NCI-H2107 (cell line): Measurements from ENCODE around the gene ALS2.

ENCODE experiments used
- DNase-seq: peaks from one replicate; lab custom pipeline; 2025; lab: John Stamatoyannopoulos, UW

The ALS2 gene

DNA sequence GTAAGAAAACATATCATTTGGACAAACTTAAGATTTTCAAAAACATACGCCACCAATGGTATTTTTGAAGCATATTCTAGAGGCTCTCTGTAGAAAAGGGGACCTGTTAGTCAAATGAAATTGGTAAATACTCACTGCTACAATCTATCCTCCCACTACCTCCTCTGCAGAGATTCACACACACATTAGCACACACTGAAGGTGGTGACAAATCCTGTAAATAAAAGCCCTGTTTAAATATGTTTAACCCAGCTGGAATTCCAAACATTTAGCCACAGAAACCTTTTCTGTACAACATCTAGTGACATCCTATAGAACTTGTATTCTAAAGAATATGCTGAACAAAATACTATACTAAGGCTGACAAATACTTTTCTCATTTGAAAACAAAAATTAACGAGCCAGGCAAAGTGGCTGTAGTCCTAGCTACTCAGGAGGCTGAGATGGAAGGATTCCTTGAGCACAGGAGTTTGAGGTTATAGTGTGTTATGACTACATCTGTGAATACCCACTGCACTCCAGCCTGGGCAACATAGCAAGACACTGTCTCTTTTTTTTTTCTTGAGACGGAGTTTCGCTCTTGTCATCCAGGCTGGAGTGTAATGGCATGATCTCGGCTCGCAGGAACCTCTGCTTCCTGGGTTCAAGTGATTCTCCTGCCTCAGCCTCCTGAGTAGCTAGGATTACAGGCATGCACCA, 25.9 kb downstream of the ALS2 start:
- no peak for DNase-seq

DNA sequence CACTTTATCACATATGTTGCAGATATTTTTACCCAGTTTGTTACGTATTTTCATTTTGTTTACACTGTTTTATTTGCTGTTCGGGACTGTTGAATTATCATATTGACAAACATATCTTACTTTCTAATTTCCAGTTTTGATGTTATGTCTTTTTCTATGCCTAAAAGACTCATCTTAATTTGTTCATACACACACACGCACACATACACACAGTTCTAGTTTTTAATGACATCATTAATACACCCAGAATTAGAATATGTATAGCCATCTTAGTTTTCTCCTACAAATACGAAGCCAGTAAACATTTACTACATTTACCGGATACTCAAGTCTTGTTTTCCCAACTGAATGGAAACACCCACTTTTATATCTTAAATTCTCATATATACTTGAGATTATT, 29.2 kb downstream of the ALS2 start:
- no peak for DNase-seq

DNA sequence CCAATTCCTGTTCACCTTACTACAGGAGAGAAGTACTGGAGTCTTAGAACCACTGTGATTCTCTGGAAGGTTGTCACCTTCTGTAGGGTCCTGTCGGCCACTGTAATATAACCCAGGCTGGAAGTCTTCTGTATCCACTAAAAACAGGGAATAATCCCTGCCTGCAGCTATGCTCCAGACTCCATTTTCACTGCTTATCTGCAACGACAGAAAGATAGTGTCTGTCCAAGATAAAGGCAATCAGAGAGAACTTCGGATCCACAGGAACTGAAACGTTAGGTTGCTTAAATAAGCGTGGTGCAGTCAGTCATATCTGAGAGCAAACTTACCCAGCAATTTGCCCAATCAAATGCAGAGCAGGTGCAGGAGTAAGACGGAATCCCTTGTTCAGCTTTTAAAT, 34.2 kb downstream of the ALS2 start:
- DNase-seq, result no peak

DNA sequence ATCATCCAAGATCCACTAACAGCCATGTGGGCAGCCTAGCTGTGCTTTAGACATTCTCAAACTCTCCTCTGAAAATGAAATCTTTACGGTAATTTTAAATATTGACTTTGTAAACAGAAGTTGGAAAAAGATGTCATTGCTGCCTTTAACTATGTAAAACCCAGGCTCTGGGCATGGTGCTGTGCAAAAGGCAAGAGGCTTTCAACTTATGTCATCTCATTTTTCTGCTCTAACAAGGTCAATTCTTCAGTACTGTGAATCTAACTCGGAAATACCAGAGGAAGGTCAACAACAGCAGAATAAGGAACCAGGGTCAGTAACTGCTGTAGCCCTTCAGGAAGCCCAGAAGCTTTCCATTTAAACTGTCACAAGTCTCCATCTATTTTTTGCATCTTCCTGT, 45.2 kb downstream of the ALS2 start:
- no peak for DNase-seq

DNA sequence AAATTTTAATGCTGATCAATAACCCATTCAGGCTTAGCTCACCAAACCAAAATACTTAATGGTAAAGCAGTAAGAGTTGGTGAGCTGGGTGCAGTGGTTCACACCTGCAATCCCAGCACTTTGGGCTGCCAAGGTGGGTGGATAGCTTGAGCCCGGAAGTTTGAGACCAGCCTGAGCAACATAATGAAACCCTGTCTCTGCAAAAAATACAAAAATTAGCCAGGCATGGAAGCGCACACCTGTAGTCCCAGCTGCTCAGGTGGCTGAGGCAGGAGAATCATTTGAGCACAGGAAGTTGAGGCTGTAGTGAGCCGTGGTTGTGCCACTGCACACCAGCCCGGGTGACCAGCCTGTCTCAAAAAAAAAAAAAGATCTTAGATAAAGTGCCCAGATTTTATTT, 46.6 kb downstream of the ALS2 start:
- no peak for DNase-seq

DNA sequence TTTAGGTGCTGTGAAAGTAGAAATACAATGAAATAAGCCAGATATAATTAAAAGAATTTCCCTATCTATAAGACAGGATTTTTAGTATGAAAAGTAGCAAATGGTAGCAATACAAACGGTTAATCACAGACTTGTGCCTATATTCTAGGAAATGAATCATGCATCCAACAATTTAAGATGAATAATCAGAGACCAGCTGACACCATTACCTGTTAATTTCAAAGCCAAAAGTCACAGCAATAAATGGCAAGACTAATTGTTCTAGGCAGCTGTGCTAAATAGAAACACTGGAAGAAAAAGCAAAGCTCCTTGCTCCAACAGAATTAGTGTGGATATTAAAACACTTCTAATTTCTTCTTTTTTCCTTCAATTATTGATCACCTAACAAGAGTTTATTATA, 47.2 kb downstream of the ALS2 start:
- DNase-seq, result no peak

DNA sequence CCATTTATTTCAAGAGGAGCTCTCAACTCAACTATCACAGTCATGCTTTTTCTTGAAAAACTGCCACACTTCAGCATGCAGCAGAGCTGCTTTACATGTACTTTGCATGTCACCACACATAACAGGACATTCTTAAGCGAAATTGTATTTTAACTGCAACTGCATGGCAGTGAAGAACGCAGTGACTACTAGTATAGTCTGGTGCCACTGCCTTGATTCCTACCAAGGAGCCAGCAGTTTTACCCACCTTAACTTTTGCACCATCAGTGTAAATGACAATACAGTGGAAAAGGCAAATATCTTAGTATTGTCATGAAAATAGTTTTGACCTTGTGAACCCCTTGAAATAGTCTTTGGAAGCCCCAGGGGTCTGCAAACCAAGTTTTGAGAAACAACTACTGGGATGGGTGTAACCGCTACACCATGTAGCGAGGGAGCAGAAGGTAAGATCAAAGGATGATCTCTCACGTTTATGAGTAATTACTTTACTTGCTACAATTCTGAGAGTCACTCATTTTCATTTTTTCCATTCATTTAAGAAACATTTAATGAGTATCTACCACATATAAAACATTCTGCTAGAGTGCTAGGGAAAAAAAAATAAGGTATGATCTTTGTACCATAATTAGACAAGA, 50.0 kb downstream of the ALS2 start:
- no peak for DNase-seq

DNA sequence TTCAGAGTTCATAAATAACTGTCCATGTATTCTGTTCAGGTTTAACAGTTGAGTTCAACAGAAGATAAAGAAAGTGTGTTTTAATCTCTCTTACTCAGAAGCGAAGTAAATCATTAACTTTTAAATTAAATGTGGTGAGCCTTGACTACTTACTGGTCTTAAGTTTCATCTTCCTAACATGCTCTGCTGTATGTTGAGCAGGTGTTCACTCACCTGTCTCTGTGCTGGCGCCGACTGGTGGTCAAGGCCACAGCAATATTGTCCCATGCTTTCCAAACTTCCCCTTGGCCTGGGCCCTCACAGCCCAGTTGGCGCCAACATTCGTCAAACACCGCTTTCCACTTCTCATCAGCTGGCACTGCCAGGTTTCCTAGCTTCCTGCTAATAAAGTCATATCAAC, 65.3 kb downstream of the ALS2 start:
- no peak for DNase-seq

DNA sequence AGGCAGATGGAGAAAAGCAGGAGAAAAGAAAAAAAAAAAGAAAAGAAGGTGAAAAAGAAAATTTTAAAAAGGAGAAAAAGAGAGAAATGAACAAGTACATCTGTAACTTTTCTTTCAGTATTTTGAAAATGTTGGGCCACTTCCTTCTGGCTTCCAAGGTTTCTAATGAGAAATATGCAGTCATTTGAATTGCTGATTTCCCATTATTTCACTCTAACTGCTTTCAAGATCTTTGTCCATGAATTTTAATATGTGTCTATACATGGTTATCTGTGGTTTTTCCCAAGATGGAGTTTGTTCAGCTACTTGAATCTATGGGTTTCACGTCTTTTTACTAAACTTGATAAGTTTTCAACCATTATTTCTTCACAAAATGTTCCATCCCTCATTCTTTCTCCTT, 68.0 kb downstream of the ALS2 start:
- no peak for DNase-seq

DNA sequence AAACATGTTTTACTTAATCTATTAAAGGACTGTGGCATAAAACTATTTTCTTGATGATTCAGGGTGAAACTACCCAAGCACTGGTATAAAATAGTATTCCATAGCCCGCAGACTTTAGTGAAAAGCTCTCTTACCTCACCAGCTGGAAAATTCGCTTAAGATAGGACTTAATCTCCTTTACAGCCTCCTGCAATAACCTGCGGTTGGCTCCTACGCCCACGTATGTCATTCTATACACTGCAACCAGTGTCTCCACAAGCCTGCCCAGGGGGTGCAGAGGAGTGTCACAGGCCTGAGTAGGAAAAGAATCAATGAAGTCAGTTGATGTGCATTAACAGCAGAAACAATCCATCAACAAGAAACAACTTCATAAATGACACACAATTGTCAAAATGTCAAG, 71.0 kb downstream of the ALS2 start:
- no peak for DNase-seq

DNA sequence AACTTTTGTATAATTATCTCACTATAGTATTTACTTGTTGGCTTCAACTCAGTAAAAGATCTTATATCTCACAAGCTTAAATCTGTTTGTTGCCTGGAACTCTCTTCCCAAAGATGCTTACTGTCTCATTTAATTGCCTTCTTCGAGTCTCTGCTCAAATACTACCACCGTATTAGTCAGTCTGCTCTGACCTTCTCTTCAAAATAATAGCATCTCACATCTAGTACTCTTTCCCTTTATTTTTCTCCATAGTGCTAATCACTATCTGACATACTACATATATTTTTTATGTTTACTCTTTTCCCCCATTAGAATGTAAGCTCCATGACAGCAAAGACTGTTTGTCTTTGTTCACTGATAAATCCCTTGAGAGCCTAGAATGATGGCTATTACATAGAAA, 71.7 kb downstream of the ALS2 start:
- DNase-seq, result no peak

DNA sequence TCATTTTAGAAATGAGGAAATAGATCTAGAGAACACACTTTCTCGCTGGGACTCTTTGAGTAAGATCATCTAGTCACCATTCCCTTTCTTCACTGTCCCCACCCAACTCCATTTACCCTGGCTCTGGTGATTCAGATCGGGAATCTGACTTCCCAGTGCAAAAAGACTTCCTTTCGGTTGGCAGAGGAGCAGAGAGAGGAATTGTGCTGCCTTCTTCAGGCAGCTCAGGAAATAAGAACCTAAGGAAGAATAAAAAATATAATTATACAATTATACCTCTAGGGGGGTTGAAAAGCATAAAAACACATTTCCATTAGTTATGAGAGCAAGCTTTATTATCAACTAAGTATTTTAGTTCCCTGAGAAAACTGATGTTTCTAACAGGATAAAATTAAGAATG, 73.0 kb downstream of the ALS2 start:
- no peak for DNase-seq

DNA sequence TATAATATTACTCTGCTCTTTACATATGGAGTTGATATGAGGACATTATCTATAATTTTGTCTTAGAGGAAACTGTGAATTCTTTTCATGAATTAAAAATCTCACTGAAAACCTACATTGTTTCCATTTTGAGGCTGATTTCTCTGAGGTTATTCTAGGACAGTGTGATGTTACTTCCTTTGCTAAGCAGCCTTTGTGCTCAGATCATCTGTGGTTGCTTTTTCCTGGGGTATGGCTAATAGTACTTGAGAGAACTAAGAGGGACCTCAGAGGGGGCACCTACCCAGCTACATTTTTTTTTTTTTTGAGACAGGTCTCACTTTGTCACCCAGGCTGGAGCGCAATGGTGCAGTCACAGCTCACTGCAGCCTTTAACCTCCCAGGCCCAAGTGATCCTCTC, 73.6 kb downstream of the ALS2 start:
- no peak for DNase-seq

DNA sequence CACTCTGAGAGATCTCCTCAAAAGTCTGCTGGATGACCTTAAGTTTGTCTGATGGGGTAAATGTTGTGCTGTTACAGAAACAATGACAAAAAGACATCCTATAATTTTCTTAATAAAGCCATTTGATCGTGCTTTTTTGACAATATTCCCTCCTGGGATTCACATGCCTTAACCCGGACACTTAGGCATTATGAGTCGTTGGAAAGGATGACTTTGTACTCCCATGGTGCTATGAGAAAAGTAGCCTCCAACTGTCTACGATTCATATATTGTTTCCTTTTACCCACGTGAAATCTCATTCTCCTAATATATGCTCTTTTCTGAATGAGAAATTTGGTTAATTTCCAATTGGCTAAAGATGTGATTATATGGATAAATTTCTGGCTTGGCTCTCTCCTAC, 76.2 kb downstream of the ALS2 start:
- DNase-seq, result no peak

DNA sequence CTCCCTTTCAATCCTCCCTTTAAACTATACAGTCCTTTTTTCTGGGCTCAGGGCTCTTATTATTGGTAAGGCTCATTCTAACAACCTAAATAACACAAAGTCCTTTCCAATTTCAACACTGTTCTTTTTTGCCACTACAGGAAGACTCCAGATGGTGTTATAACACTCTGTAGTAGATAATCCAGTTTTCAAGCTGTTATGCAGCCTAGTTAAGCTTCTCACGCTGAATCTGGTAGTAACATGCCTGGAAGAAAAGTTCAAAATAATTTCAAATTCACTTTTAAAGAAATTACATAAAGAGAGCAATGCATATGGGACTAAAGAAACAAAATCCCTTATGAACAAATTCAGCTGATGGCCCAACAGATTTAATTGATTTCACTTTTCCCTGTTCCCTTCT, 79.1 kb downstream of the ALS2 start:
- no peak for DNase-seq

DNA sequence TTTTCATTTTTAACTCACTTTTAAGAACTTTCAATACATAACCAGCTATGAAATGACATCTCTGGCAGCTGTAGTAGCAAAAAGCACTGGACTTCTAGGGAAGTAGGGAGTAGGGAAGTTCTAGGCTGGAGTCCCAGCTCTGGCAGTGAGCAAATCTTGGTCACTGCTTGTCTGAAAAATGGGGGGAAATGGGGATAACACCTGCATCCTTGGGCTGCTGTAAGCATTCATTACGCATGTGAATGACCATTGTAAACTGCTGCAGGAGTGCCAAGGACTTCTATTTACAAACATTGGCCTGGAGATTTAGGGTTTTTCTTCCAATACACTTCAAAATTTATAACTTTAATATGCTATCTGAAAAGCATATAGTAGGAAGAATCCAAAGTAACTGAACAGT, 81.3 kb downstream of the ALS2 start:
- DNase-seq, result no peak

DNA sequence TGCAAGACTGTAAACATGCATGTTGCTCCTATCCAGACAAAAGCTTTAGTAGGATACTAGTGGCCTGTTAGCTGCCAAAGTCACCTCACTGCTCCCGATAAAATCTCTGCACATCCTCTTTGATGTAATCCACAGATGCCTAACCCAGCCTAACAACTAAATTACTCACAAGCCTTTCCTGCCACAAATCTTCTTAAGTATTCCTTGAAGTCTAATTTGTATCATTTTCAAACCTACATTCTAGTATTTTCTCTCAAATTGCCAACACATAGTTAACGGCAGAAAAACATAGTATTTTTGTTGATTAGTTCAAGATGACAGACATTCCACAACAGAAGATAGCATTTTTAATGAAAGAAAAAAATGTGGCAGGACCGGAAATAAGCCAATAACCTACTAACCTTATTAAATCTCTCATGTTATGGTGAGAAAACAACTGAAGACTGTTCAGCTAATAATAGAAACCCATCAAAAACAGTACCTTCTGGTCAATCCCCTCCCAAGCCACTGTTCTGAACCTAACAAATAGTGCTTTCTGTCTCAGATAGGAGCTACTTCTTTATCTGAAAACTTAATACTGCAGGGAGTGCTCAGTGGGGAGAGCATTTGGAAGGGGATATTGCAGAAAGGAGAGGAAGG, 82.0 kb downstream of the ALS2 start, which contains the start of gene MPP4:
Gene MPP4 (minus strand): TSS at position 57 of the 639 bp plus-strand sequence. CDS start 4,690 bp downstream, outside the sequence.
- DNase-seq, result no peak

DNA sequence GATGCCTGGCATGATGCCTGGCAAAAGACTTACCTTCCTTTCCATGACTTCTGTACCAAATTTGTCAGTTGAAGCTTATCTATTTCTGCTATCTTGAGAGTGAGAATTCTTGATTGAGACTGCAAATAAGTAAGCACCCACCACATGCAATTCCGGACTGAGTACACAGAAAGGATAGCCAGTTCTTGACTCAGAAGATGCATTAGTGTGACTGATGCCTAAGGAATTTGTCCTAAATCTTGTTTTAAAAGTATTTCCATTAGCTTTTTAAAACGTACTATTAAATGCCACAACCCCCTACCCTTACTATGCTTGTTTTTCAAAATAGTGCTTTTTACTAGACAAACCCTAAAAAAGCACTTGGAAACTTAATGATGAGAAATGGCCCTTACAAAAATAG, 82.8 kb downstream of the ALS2 start:
- DNase-seq, result no peak

DNA sequence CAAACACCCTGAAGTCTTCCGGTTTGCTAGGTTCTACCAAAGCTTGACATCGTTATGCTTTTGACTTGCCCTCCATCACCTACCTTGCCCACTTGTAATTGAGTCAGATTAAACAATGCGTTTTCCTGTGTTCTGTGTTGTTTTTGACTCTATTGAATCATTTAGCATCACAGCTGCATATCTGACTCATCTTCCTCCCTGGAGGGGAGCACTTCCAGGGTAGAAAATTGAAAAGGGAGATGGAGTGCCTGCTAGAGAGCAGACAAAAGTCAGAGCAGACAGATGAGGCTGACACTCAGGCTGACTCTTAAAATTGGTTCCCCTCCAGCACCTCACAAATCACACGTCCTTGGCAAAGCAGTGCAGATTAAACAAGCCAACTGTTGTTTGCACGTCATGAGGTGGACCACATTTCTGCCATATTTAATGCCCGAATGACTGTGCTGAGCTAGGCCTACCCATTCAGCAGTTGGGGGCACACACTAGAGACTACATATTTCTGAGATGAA, 84.5 kb downstream of the ALS2 start:
- no peak for DNase-seq

DNA sequence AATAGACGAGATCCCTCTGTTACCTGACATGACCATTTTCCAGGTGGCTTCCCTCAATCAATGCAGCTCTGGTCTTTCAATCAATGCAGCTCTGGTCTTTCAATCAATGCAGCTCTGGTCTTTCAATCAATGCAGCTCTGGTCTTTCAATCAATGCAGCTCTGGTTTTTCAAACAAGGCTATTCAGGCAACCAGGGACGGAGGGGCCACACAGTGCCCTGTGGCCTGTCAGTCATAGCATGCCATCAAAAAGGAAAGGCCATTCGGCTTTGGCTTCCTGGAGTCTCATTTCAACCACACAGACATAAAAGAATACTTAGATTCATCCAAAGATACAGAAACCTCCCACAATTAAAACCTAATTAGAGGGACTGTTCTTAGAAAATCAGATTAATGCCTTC, 95.6 kb downstream of the ALS2 start:
- DNase-seq, result no peak

DNA sequence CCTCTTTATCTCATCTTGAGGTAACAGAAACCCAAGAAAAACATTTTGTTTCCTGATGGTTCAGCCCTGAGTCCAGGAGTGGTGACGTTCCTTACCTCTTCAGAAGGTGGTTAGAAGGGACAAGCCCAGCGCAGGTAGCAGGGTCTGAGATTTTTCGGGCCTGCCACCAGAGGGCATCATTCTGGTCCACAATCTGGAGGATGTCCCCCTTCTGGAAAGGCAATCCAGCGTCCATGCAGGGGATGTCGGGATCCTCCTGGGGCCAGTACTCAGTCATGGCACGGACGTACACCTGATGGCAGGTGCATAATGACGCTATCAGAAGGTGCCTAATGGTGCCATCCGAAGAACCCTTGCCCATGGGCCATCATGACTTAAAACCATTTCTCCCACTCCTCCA, 100.0 kb downstream of the ALS2 start:
- DNase-seq, result no peak

DNA sequence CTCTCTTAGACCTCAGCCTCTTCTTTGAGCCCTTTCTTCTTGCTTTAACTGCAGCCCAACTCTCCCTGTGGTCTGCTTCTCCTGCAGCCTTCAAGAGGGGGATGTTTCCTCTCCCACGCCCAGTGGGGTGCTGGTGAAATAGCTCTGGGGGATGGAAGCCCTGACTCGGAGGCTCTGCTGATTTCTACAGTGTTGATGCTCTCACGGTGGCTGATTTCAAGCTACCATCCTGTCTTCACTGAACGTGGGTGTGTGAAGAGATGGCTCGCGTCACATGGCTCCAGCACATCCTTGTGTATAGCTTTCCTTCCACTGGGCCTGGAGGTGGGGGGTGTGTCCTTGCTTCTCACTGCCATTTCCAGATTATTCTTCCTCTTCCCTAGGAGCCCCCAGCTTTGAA, 102.3 kb downstream of the ALS2 start:
- DNase-seq, result no peak

DNA sequence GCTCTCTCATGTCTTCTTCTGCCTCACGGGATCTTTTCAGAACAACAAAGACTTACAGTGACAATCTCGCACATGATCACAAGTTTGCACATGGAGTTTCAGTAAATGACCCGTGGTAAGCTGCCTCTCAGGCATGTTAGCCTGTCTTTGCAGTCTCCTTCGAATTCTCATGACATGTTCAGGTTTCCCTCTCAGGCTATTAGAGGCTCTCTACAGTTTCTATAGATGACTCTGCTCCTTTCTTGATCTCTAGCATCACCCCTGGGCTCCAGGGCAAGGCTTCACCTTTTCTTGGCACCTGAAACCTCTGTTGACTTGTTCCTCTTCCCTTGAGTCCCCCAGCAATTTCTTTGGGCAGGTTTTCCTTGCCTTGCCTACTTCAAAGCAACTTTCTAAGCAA, 105.3 kb downstream of the ALS2 start:
- no peak for DNase-seq
